Psoas muscle (tissue), 8 donors: ENCODE results near the gene KDF1. TPM values are rescaled to one million over a fixed set of nuclear protein-coding genes. Genes with fewer than 3 reads are reported as not detected.

Source experiments
- ATAC-seq, 4 donors: fragments of 200-7000 bp; cut with Tn5 transposase; one replicate each; pipeline ENCODE4 v1.9.1; 2020; ENCODE audit warnings: moderate library complexity in 3 of 4, mild to moderate bottlenecking in 2 of 4
- DNase-seq, 2 donors: peaks; one replicate each; pipeline ENCODE4 v3.0.0-alpha.2; 2020
- H3K27ac ChIP-seq: fragments of 200-600 bp; one replicate; pipeline ENCODE4 v1.8.0; 2022
- H3K27me3 ChIP-seq, 3 donors: fragments of 200-600 bp in 1 of 3; one replicate each; pipeline versions ENCODE4 v1.6.1 to v1.8.0; 2013 to 2022; ENCODE audit warnings: low read length in 2 of 3, mild to moderate bottlenecking in 2 of 3, moderate library complexity in 1 of 3; ENCODE audit not compliant: insufficient read depth in 3 of 3
- H3K36me3 ChIP-seq, 2 donors: fragments of 200-600 bp in 1 of 2; one replicate each; pipeline versions ENCODE4 v1.6.1 to v1.8.0; 2013 to 2022; ENCODE audit warnings: low read depth in 1 of 2, mild to moderate bottlenecking in 1 of 2, moderate library complexity in 1 of 2; ENCODE audit not compliant: insufficient read depth in 1 of 2
- H3K4me1 ChIP-seq: fragments of 200-600 bp; one replicate; pipeline ENCODE4 v1.8.0; 2022
- H3K4me3 ChIP-seq: fragments of 200-600 bp; one replicate; pipeline ENCODE4 v1.8.0; 2022; ENCODE audit warnings: mild to moderate bottlenecking
- H3K9me3 ChIP-seq: fragments of 200-600 bp; one replicate; pipeline ENCODE4 v1.8.0; 2022
- CTCF ChIP-seq: fragments of 200-600 bp; IDR thresholded peaks from one replicate; pipeline ENCODE4 v1.8.0; 2022; ENCODE audit warnings: antibody characterized with exemption
- WGBS, 3 donors: extraction: QIAGEN DNeasy Blood & Tissue Kit; methylation state at CpG; one replicate each; pipeline versions ENCODE4 v1.1.6 to v1.1.7; 2013; 5-methylcytosine and 5-hydroxymethylcytosine counted together
- intact Hi-C, 2 donors: fragments of 100-400 bp; cut with DNase I; formaldehyde crosslinking; loops; one replicate each; pipeline versions ENCODE4 v1.11.0 to v1.14.2; 2022
- polyA plus RNA-seq, 3 donors: library from polyadenylated mRNA; stranded (reverse); fragments of 200-250 nt; gene quantifications; one replicate each; pipeline ENCODE4 v1.2.3, GENCODE V29; 2013
- total RNA-seq, 4 donors: library from RNA; stranded (reverse); fragmentation: NEBNext Ultra II Directional in 2 of 4; extraction: Animal tissue kit (Norgen Biotek cat#: 25700) in 2 of 4; gene quantifications; one replicate each; pipeline versions ENCODE4 v1.2.1 to v1.2.4, GENCODE V29; 2021 to 2023
- donor health status: healthy with polysubstance abuse.
- donor health status: DM: no; HTN: no; CAD: no; lungs with moderate emphysema.
- donor health status: Bipolar disorder and iron deficiency.
- donor health status: healthy.
- donor health status: DM: yes; HTN: yes; CAD: no.
- donor health status: DM: no; HTN: no; CAD: no.
- donor health status: DM: no; HTN: no; CAD: no.
- donor health status: DM: yes; HTN: yes; CAD: no.

Gene KDF1
- total and polyA plus RNA-seq, 7 donors = 0.01 TPM; not detected in 6

- peaks cover 0 to 11% (median 2%) of the 10 kb centered on the region in 3 donors for H3K27me3 ChIP-seq
- intact Hi-C loops = no loop called here
- DNase-seq (no peak), ATAC-seq (no peak)
- TF ChIP-seq CTCF = no peak
- H3K4me1 ChIP-seq = no peaks in the 10 kb centered on the region
- H3K36me3 ChIP-seq = no peaks in the 10 kb centered on the region
- H3K9me3 ChIP-seq = no peaks in the 10 kb centered on the region
- no peak overlapping the region for H3K27ac ChIP-seq
- H3K4me3 ChIP-seq = no peak overlapping the region
- 21 to 39% (median 28%) methylated on average over 7 of the region's 7 CpGs for WGBS, 3 donors
Observed at GRCh38 chr1:26970810-26971209, 10.5 kb upstream of the KDF1 start.

GRCh38 chr1:26965628-26966027 is 5.4 kb upstream of the KDF1 start:
- Histone ChIP-seq H3K9me3 (no peaks in the 10 kb centered on the region), H3K4me1 (peaks cover 7% of the 10 kb centered on the region), H3K4me3 (no peak overlapping the region), H3K36me3 (no peaks in the 10 kb centered on the region), H3K27ac (no peak overlapping the region), H3K27me3 (peaks cover 0 to 30% (median 5%) of the 10 kb centered on the region in 3 donors)
- no peak for ATAC-seq
- DNase-seq = no peak
- intact Hi-C loops = no loop called here
- WGBS, 3 donors = 85 to 94% (median 87%) methylated on average over 9 of the region's 9 CpGs
- TF ChIP-seq CTCF = no peak

- H3K9me3 ChIP-seq = no peaks in the 10 kb centered on the region
- TF ChIP-seq CTCF = no peak
- H3K27ac ChIP-seq = no peak overlapping the region
- peaks cover 7% of the 10 kb centered on the region for H3K4me1 ChIP-seq
- intact Hi-C loops = no loop called here
- DNase-seq = no peak
- H3K36me3 ChIP-seq = no peaks in the 10 kb centered on the region
- peaks cover 0 to 34% (median 10%) of the 10 kb centered on the region in 3 donors for H3K27me3 ChIP-seq
- ATAC-seq = no peak
- no peak overlapping the region for H3K4me3 ChIP-seq
- WGBS, 3 donors = 84 to 94% (median 89%) methylated on average over 6 of the region's 6 CpGs
Observed at GRCh38 chr1:26965213-26965612, 4.9 kb upstream of the KDF1 start.

GRCh38 chr1:26961826-26962225 is 1.6 kb upstream of the KDF1 start:
- no peak for TF ChIP-seq CTCF
- Histone ChIP-seq H3K4me3 (no peak overlapping the region), H3K36me3 (no peaks in the 10 kb centered on the region), H3K9me3 (no peaks in the 10 kb centered on the region), H3K27me3 (peaks cover 0 to 59% (median 22%) of the 10 kb centered on the region in 3 donors), H3K4me1 (peaks cover 7% of the 10 kb centered on the region), H3K27ac (no peak overlapping the region)
- ATAC-seq (no peak), DNase-seq (no peak)
- intact Hi-C loops = no loop called here
- 66 to 72% (median 70%) methylated on average over 3 of the region's 3 CpGs for WGBS, 3 donors

GRCh38 chr1:26960625-26960966 is 328 bp upstream of the KDF1 start:
- intact Hi-C loops = no loop called here
- H3K4me3 ChIP-seq = no peak overlapping the region
- no peak for TF ChIP-seq CTCF
- peaks cover 0 to 59% (median 22%) of the 10 kb centered on the region in 3 donors for H3K27me3 ChIP-seq
- no peaks in the 10 kb centered on the region for H3K36me3 ChIP-seq
- WGBS, 3 donors = 13 to 18% (median 15%) methylated on average over 3 of the region's 3 CpGs
- H3K4me1 ChIP-seq = peaks cover 7% of the 10 kb centered on the region
- no peak for DNase-seq
- H3K9me3 ChIP-seq = no peaks in the 10 kb centered on the region
- no peak overlapping the region for H3K27ac ChIP-seq
- no peak for ATAC-seq
